ENCODE data around the gene PCNX3. TPM values are rescaled to one million over a fixed set of nuclear protein-coding genes. Genes with fewer than 3 reads are reported as not detected.

PCNX3 gene
- total and polyA plus RNA-seq, 2 of the 13 experiments (the other 11 are each of a cell fraction or from before 2014, with no cell fraction given) = 16.2 to 23.0 TPM

DNA sequence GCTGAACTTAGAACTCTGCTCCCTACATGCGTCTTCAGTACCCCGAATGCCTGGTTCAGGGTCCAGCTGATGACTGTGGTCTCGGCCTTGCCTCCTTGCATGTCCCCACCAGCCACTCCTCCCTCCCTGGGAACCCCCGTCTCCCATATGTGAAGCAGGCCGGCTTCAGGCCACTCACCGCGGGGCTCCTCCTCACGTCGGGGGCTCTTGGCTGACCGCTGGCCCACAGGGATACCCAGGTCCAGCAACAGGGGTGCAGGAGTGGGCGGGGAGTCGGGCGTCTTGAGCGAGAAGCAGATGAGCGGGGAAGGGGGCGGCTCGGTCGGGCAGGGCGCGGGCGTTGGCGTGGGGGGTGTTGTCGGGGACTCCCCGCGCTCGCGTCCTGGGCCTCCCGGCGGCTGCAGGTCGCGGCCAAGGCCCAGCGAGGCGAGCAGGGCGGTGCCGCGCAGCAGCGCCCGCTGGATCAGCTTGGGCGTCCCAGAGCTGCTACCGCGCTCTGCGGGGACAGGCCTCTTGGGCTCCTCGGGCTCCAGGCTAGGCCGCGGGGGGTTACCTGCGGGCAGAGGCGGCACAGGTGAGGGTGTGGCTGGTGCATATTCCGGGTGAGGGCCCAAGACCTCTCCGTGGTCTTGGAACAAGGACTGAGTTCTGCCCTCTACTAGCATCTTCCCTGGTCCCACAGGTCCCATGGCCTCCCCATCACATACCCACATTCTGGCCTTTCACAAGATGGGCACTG lies 16.2 kb upstream of the PCNX3 start (continued):
- TF ChIP-seq, protein P1, sequence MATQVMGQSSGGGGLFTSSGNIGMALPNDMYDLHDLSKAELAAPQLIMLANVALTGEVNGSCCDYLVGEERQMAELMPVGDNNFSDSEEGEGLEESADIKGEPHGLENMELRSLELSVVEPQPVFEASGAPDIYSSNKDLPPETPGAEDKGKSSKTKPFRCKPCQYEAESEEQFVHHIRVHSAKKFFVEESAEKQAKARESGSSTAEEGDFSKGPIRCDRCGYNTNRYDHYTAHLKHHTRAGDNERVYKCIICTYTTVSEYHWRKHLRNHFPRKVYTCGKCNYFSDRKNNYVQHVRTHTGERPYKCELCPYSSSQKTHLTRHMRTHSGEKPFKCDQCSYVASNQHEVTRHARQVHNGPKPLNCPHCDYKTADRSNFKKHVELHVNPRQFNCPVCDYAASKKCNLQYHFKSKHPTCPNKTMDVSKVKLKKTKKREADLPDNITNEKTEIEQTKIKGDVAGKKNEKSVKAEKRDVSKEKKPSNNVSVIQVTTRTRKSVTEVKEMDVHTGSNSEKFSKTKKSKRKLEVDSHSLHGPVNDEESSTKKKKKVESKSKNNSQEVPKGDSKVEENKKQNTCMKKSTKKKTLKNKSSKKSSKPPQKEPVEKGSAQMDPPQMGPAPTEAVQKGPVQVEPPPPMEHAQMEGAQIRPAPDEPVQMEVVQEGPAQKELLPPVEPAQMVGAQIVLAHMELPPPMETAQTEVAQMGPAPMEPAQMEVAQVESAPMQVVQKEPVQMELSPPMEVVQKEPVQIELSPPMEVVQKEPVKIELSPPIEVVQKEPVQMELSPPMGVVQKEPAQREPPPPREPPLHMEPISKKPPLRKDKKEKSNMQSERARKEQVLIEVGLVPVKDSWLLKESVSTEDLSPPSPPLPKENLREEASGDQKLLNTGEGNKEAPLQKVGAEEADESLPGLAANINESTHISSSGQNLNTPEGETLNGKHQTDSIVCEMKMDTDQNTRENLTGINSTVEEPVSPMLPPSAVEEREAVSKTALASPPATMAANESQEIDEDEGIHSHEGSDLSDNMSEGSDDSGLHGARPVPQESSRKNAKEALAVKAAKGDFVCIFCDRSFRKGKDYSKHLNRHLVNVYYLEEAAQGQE (IDR thresholded peaks at IDR 0.05; ENCODE audit: borderline replicate concordance in 1 of 2, low read depth in 1 of 2, low read length in 2 of 2) = no peak
- no peak for TF ChIP-seq AKAP8 (CRISPR knock-in tag; IDR thresholded peaks at IDR 0.05)
- no peak for TF ChIP-seq NCOA2 (CRISPR knock-in tag; IDR thresholded peaks at IDR 0.05)
- no peak for TF ChIP-seq ZEB1 (IDR thresholded peaks at IDR 0.05; ENCODE audit: insufficient replicate concordance, low read depth)
- TF ChIP-seq KAT7 (CRISPR knock-in tag; IDR thresholded peaks at IDR 0.05; ENCODE audit: borderline replicate concordance) = no peak
- TF ChIP-seq RBM22 (optimal IDR thresholded peaks at IDR 0.05; ENCODE audit: low read length) = peak; percentile 52
- TF ChIP-seq, protein P2, sequence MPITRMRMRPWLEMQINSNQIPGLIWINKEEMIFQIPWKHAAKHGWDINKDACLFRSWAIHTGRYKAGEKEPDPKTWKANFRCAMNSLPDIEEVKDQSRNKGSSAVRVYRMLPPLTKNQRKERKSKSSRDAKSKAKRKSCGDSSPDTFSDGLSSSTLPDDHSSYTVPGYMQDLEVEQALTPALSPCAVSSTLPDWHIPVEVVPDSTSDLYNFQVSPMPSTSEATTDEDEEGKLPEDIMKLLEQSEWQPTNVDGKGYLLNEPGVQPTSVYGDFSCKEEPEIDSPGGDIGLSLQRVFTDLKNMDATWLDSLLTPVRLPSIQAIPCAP (CRISPR knock-in tag; IDR thresholded peaks at IDR 0.05; ENCODE audit: low read depth) = no peak
- no peak for TF ChIP-seq GPN1 (CRISPR knock-in tag; IDR thresholded peaks at IDR 0.05; ENCODE audit: borderline replicate concordance)
- TF ChIP-seq, protein P3, sequence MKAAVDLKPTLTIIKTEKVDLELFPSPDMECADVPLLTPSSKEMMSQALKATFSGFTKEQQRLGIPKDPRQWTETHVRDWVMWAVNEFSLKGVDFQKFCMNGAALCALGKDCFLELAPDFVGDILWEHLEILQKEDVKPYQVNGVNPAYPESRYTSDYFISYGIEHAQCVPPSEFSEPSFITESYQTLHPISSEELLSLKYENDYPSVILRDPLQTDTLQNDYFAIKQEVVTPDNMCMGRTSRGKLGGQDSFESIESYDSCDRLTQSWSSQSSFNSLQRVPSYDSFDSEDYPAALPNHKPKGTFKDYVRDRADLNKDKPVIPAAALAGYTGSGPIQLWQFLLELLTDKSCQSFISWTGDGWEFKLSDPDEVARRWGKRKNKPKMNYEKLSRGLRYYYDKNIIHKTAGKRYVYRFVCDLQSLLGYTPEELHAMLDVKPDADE (CRISPR knock-in tag; IDR thresholded peaks at IDR 0.05) = no peak
- peak; percentile 97 for TF ChIP-seq AGO2 (optimal IDR thresholded peaks at IDR 0.05; ENCODE audit: low read depth, low read length)
